ENCODE data around the gene ANXA2.

GRCh38 chr15:60372227-60372626, 25.6 kb downstream of the ANXA2 start:
- TF ChIP-seq CTCF (IDR thresholded peaks at IDR 0.05; ENCODE audit: low read length): no peak
- no peak for TF ChIP-seq EZH2 (IDR thresholded peaks at IDR 0.05; ENCODE audit: borderline replicate concordance, low read length)

All from OCI-LY1 (cell line).